Liver (tissue), 9 donors: Measurements from ENCODE around the gene ARL14EP. TPM values are rescaled to one million over a fixed set of nuclear protein-coding genes. Genes with fewer than 3 reads are reported as not detected.

Experiments used
- DNase-seq: peaks from one replicate; pipeline ENCODE4 v3.0.0-alpha.2; 2017; ENCODE audit warnings: low spot score
- H3K27ac ChIP-seq, 2 donors: one replicate each; pipeline ENCODE4 v1.7.0; 2013; ENCODE audit warnings: inconsistent platforms in 2 of 2, low read length in 2 of 2, control low read depth in 1 of 2, low read depth in 1 of 2, mild to moderate bottlenecking in 1 of 2
- H3K27me3 ChIP-seq, 4 donors: one replicate each; pipeline versions ENCODE4 v1.6.1 to v1.7.0; 2013; ENCODE audit warnings: low read length in 3 of 4, inconsistent platforms in 1 of 4, mild to moderate bottlenecking in 1 of 4, moderate library complexity in 1 of 4; ENCODE audit not compliant: control insufficient read depth in 4 of 4, insufficient read depth in 4 of 4
- H3K36me3 ChIP-seq, 4 donors: one replicate each; pipeline versions ENCODE4 v1.6.1 to v1.7.0; 2013; ENCODE audit warnings: low read length in 3 of 4, mild to moderate bottlenecking in 3 of 4, low read depth in 1 of 4, moderate library complexity in 1 of 4; ENCODE audit not compliant: control insufficient read depth in 4 of 4, insufficient read depth in 3 of 4
- H3K4me1 ChIP-seq, 4 donors: one replicate each; pipeline versions ENCODE4 v1.6.1 to v1.7.0; 2013; ENCODE audit warnings: low read length in 3 of 4, mild to moderate bottlenecking in 3 of 4, moderate library complexity in 1 of 4; ENCODE audit not compliant: control insufficient read depth in 4 of 4, insufficient read depth in 4 of 4
- H3K4me3 ChIP-seq, 3 donors: one replicate each; pipeline versions ENCODE4 v1.6.1 to v1.7.0; 2013; ENCODE audit warnings: low read length in 3 of 3, control low read depth in 1 of 3, low read depth in 1 of 3, mild to moderate bottlenecking in 1 of 3
- H3K9ac ChIP-seq, 2 donors: one replicate each; pipeline ENCODE4 v1.7.0; 2013; ENCODE audit warnings: low read length in 2 of 2, mild to moderate bottlenecking in 2 of 2, moderate library complexity in 2 of 2, control low read depth in 1 of 2, low read depth in 1 of 2
- H3K9me3 ChIP-seq, 4 donors: one replicate each; pipeline versions ENCODE4 v1.6.1 to v1.7.0; 2013; ENCODE audit warnings: low read length in 3 of 4; ENCODE audit not compliant: control insufficient read depth in 4 of 4
- ATF3 ChIP-seq: IDR thresholded peaks from 2 replicates; pipeline ENCODE4 v1.6.1; 2016; ENCODE audit warnings: antibody characterized with exemption
- CTCF ChIP-seq: fragments of 150-350 bp; IDR thresholded peaks from 2 replicates; pipeline ENCODE4 v1.5.1; 2017; ENCODE audit warnings: improper control_type of control experiment, low read depth, low read length; ENCODE audit not compliant: missing input control
- EGR1 ChIP-seq, 2 donors: IDR thresholded peaks; 2 replicates each; pipeline ENCODE4 v1.6.1; 2016 to 2018; ENCODE audit warnings: antibody characterized with exemption in 2 of 2, low read depth in 2 of 2
- FOXA1 ChIP-seq: IDR thresholded peaks from 2 replicates; pipeline ENCODE4 v1.6.1; 2016; ENCODE audit warnings: antibody characterized with exemption
- FOXA2 ChIP-seq: IDR thresholded peaks from 2 replicates; pipeline ENCODE4 v1.6.1; 2016; ENCODE audit warnings: antibody characterized with exemption
- GABPA ChIP-seq, 2 donors: IDR thresholded peaks in 1 of 2; conservative IDR thresholded peaks in 1 of 2; 2 replicates each; pipeline ENCODE4 v1.6.1; 2016; ENCODE audit warnings: antibody characterized with exemption in 2 of 2, mild to moderate bottlenecking in 1 of 2, moderate library complexity in 1 of 2
- HNF4A ChIP-seq, 2 donors: conservative IDR thresholded peaks; 2 replicates each; pipeline ENCODE4 v1.6.1; 2016; ENCODE audit warnings: antibody characterized with exemption in 2 of 2, mild to moderate bottlenecking in 2 of 2
- HNF4G ChIP-seq: IDR thresholded peaks from 2 replicates; pipeline ENCODE4 v1.6.1; 2016; ENCODE audit warnings: antibody characterized with exemption
- MAX ChIP-seq: IDR thresholded peaks from 2 replicates; pipeline ENCODE4 v1.6.1; 2016; ENCODE audit warnings: antibody characterized with exemption
- NR2F2 ChIP-seq: IDR thresholded peaks from 2 replicates; pipeline ENCODE4 v1.6.1; 2016; ENCODE audit warnings: antibody characterized with exemption
- RAD21 ChIP-seq, 2 donors: IDR thresholded peaks; 2 replicates each; pipeline ENCODE4 v1.6.1; 2016; ENCODE audit warnings: antibody characterized with exemption in 2 of 2, mild to moderate bottlenecking in 2 of 2
- REST ChIP-seq: IDR thresholded peaks from 2 replicates; pipeline ENCODE4 v1.6.1; 2016; ENCODE audit warnings: antibody characterized with exemption, mild to moderate bottlenecking
- RXRA ChIP-seq, 2 donors: IDR thresholded peaks; 2 replicates each; pipeline ENCODE4 v1.6.1; 2017 to 2018; ENCODE audit warnings: antibody characterized with exemption in 2 of 2, mild to moderate bottlenecking in 1 of 2
- SP1 ChIP-seq: IDR thresholded peaks from 2 replicates; pipeline ENCODE4 v1.6.1; 2018; ENCODE audit warnings: antibody characterized with exemption, mild to moderate bottlenecking
- TAF1 ChIP-seq: conservative IDR thresholded peaks from 2 replicates; pipeline ENCODE4 v1.6.1; 2016; ENCODE audit warnings: antibody characterized with exemption, mild to moderate bottlenecking
- WGBS: extraction: QIAGEN DNeasy Blood & Tissue Kit; methylation state at CpG from one replicate; pipeline ENCODE4 v1.1.7; 2013; 5-methylcytosine and 5-hydroxymethylcytosine counted together
- polyA plus RNA-seq, 2 donors: library from polyadenylated mRNA; stranded (reverse) in 1 of 2; unstranded in 1 of 2; fragments of 200-250 nt in 1 of 2; fragments of >200 nt in 1 of 2; fragmentation: Nextera tagmentation in 1 of 2; extraction: Ambion mirVana in 1 of 2; gene quantifications; one replicate each; pipeline versions ENCODE4 v1.2.1 to v1.2.3, GENCODE V29; 2013 to 2015
- total RNA-seq, 2 donors: library from RNA; depleted of rRNA; stranded (reverse); fragments of >200 nt; gene quantifications; one replicate each; pipeline ENCODE4 v1.2.3, GENCODE V29; 2014
- TF ChIP-seq, protein P1 (sequence below): IDR thresholded peaks from 2 replicates; pipeline ENCODE4 v1.6.1; 2016; ENCODE audit warnings: antibody characterized with exemption
- donor health status: healthy.
- donor health status: healthy.
- donor health status: healthy.
- donor health status: healthy.
- donor health status: healthy.

Gene ARL14EP
- total and polyA plus RNA-seq, 4 donors, result 8.2 to 22.9 (median 13.6) TPM

DNA sequence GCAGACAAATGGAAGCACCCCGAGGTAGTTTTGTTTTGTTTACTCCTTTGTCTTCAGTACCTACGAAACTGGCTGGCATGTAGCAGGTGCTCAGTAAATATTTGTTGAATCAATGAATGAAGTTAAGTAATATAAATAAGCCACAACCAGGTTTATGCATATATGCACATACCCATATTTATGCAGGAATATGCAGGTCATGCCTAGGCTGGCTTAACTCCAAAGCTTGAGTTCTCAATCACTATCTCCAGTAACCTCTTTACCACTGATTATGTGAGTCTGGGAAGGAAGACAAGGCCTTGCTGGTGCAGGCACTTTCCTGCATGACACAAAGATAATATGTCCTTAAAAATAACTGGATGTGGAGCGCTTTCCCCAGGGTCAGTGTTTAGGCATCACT lies 27.5 kb downstream of the ARL14EP start:
- Histone ChIP-seq H3K27me3 (no peaks in the 10 kb centered on the region), H3K9me3 (no peaks in the 10 kb centered on the region), H3K36me3 (peaks cover 0 to 3% (median 0%) of the 10 kb centered on the region in 4 donors), H3K9ac (no peak overlapping the region), H3K4me3 (no peak overlapping the region), H3K4me1 (no peaks in the 10 kb centered on the region), H3K27ac (no peak overlapping the region)
- 45% methylated on average over 3 of the region's 3 CpGs for WGBS
- TF ChIP-seq FOXA2 (no peak), RAD21 (IDR thresholded peaks at IDR 0.05) (no peak), RXRA (IDR thresholded peaks at IDR 0.05) (no peak)
- no peak for DNase-seq

GRCh38 chr11:30351061-30351460 lies 28.2 kb downstream of the ARL14EP start:
- DNase-seq, result no peak
- Histone ChIP-seq H3K4me1 (no peaks in the 10 kb centered on the region), H3K27ac (no peak overlapping the region), H3K4me3 (no peak overlapping the region), H3K9ac (no peak overlapping the region), H3K27me3 (no peaks in the 10 kb centered on the region), H3K9me3 (no peaks in the 10 kb centered on the region), H3K36me3 (no peaks in the 10 kb centered on the region)
- 88% methylated on average over 5 of the region's 5 CpGs for WGBS
- no peak for TF ChIP-seq HNF4G
- no peak for TF ChIP-seq MAX
- TF ChIP-seq SP1, result no peak
- TF ChIP-seq ATF3, result no peak
- TF ChIP-seq EGR1 (IDR thresholded peaks at IDR 0.05; ENCODE audit: low read depth in 2 of 2), result no peak
- TF ChIP-seq FOXA2, result no peak
- no peak for TF ChIP-seq HNF4A (conservative IDR thresholded peaks at IDR 0.05)
- no peak for TF ChIP-seq TAF1
- TF ChIP-seq NR2F2, result no peak
- TF ChIP-seq RXRA (IDR thresholded peaks at IDR 0.05), result no peak
- no peak for TF ChIP-seq RAD21 (IDR thresholded peaks at IDR 0.05)
- TF ChIP-seq, protein P1, sequence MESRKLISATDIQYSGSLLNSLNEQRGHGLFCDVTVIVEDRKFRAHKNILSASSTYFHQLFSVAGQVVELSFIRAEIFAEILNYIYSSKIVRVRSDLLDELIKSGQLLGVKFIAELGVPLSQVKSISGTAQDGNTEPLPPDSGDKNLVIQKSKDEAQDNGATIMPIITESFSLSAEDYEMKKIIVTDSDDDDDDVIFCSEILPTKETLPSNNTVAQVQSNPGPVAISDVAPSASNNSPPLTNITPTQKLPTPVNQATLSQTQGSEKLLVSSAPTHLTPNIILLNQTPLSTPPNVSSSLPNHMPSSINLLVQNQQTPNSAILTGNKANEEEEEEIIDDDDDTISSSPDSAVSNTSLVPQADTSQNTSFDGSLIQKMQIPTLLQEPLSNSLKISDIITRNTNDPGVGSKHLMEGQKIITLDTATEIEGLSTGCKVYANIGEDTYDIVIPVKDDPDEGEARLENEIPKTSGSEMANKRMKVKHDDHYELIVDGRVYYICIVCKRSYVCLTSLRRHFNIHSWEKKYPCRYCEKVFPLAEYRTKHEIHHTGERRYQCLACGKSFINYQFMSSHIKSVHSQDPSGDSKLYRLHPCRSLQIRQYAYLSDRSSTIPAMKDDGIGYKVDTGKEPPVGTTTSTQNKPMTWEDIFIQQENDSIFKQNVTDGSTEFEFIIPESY, result no peak
- no peak for TF ChIP-seq REST
- no peak for TF ChIP-seq CTCF
- no peak for TF ChIP-seq FOXA1
- no peak for TF ChIP-seq GABPA (IDR thresholded peaks at IDR 0.05 in 1 of 2, conservative IDR thresholded peaks at IDR 0.05 in 1 of 2)
